PC-9 (cell line): ENCODE results near the gene TBCD. TPM values are rescaled to one million over a fixed set of nuclear protein-coding genes. Genes with fewer than 3 reads are reported as not detected.
"Not testable (repeated sequence)": the region's sequence is repeated elsewhere in the genome, so short reads cannot be mapped to it uniquely, and the experiment has no call there.

Experiments used
- BruUV-seq: library from RNA; stranded (reverse); fragments of 400-500 nt; replicated peaks from 2 replicates; lab custom pipeline; 2021; lab: Mats Ljungman, UMichigan
- CTCF ChIA-PET: fragments of 300-600 bp; sonication (Branson Sonifier 250); formaldehyde crosslinking; loops from one replicate; lab custom pipeline; 2022; ENCODE audit warnings: antibody characterized with exemption; lab: Charles Lee
- POLR2A ChIA-PET: fragments of 300-600 bp; sonication (Branson Sonifier 250); formaldehyde crosslinking; loops from one replicate; lab custom pipeline; 2022; ENCODE audit warnings: antibody characterized with exemption; ENCODE audit not compliant: unreplicated experiment; lab: Charles Lee
- DNase-seq, 2 experiments: peaks; one replicate each; pipeline versions ENCODE4 v3.0.0 to v3.0.0-alpha.2; 2015 to 2022; ENCODE audit warnings: mixed read lengths in 1 of 2
- H2AFZ ChIP-seq: fragments of 200-600 bp; sonication (generic); 2 replicates; pipeline ENCODE4 v1.8.1; 2017; ENCODE audit warnings: antibody characterized with exemption
- H3F3A ChIP-seq: fragments of 200-600 bp; sonication (generic); 2 replicates; pipeline ENCODE4 v1.8.1; 2017; ENCODE audit warnings: antibody characterized with exemption, mild to moderate bottlenecking, low read depth; ENCODE audit not compliant: insufficient read depth
- H3K27ac ChIP-seq: fragments of 200-600 bp; sonication (generic); 2 replicates; pipeline ENCODE4 v1.6.1; 2016; ENCODE audit warnings: mixed run types
- H3K27me3 ChIP-seq: fragments of 200-600 bp; sonication (generic); 2 replicates; pipeline ENCODE4 v1.6.1; 2016; ENCODE audit warnings: low read depth, mixed run types; ENCODE audit not compliant: insufficient read depth
- H3K36me3 ChIP-seq: fragments of 200-600 bp; sonication (generic); 2 replicates; pipeline ENCODE4 v1.6.1; 2016; ENCODE audit warnings: low read depth, mixed run types
- H3K4me1 ChIP-seq: fragments of 200-600 bp; sonication (generic); replicated peaks from 2 replicates; pipeline ENCODE4 v1.6.1; 2016; ENCODE audit warnings: mixed run types; ENCODE audit not compliant: insufficient read depth
- H3K4me2 ChIP-seq: fragments of 200-600 bp; sonication (generic); 2 replicates; pipeline ENCODE4 v1.6.1; 2017; ENCODE audit warnings: mixed run types
- H3K4me3 ChIP-seq: fragments of 200-600 bp; sonication (generic); 2 replicates; pipeline ENCODE4 v1.6.1; 2016; ENCODE audit warnings: mixed run types
- H3K79me2 ChIP-seq: fragments of 200-600 bp; sonication (generic); 2 replicates; pipeline ENCODE4 v1.6.1; 2017; ENCODE audit warnings: low read depth, mixed run types
- H3K9me2 ChIP-seq: fragments of 200-600 bp; sonication (generic); 2 replicates; pipeline ENCODE4 v1.8.1; 2017; ENCODE audit warnings: mild to moderate bottlenecking; ENCODE audit not compliant: insufficient read depth
- H3K9me3 ChIP-seq: fragments of 200-600 bp; sonication (generic); 2 replicates; pipeline ENCODE4 v1.8.1; 2016; ENCODE audit warnings: low read depth; ENCODE audit not compliant: insufficient read depth
- H4K20me1 ChIP-seq: fragments of 200-600 bp; sonication (generic); 2 replicates; pipeline ENCODE4 v1.8.1; 2017; ENCODE audit not compliant: insufficient read depth
- CTCF ChIP-seq: fragments of 200-600 bp; sonication (generic); conservative IDR thresholded peaks from 2 replicates; pipeline ENCODE4 v1.6.1; 2017; ENCODE audit warnings: mixed run types, antibody characterized with exemption, mild to moderate bottlenecking, moderate library complexity
- EZH2 ChIP-seq: fragments of 200-600 bp; sonication (generic); IDR thresholded peaks from 2 replicates; pipeline ENCODE4 v1.8.0; 2017; ENCODE audit warnings: antibody characterized with exemption, low read depth
- intact Hi-C: fragments of 100-400 bp; cut with micrococcal nuclease; formaldehyde crosslinking; loops from one replicate; pipeline ENCODE4 v1.10.0; 2022; ENCODE audit not compliant: unreplicated experiment
- total RNA-seq: library from RNA; stranded (reverse); gene quantifications from 2 replicates; pipeline ENCODE4 v1.2.3, GENCODE V29; 2021

The TBCD gene
- total RNA-seq, 1 experiment from 2014 or later, result 115 TPM

GRCh38 chr17:82949984-82950383 lies 198.1 kb downstream of the TBCD start:
- ChIA-PET CTCF (no interaction called here), POLR2A (no interaction called here)
- no TSS peak for BruUV-seq
- Histone ChIP-seq H3K4me2 (no peak overlapping the region), H3K4me3 (no peak overlapping the region), H3F3A (no peaks in the 10 kb centered on the region; the same call in 1 of the 2 replicates), H3K36me3 (0 out of 2 replicates have a peak, but pooled peaks cover 7% of the 10 kb centered on the region), H3K27me3 (no peaks in the 10 kb centered on the region), H3K4me1 (no peaks in the 10 kb centered on the region), H3K9me3 (peaks cover 4% of the 10 kb centered on the region), H4K20me1 (no peaks in the 10 kb centered on the region), H3K79me2 (no peaks in the 10 kb centered on the region), H2AFZ (no peak overlapping the region), H3K27ac (no peak overlapping the region), H3K9me2 (no peaks in the 10 kb centered on the region)
- intact Hi-C loops, result no loop called here
- DNase-seq, result no peak
- TF ChIP-seq CTCF (no peak), EZH2 (no peak)

- intact Hi-C loops, result no loop called here
- no peaks in the 10 kb centered on the region for H3F3A ChIP-seq
- H3K9me3 ChIP-seq, result no peaks in the 10 kb centered on the region; the same call in 1 of the 2 replicates
- no TSS peak for BruUV-seq
- no peak overlapping the region for H2AFZ ChIP-seq
- no peak overlapping the region for H3K4me3 ChIP-seq
- ChIA-PET CTCF (no interaction called here), POLR2A (no interaction called here)
- H3K27ac ChIP-seq, result no peak overlapping the region
- H3K27me3 ChIP-seq, result no peaks in the 10 kb centered on the region
- H3K9me2 ChIP-seq, result no peaks in the 10 kb centered on the region
- H3K4me1 ChIP-seq, result no peaks in the 10 kb centered on the region
- no peak overlapping the region for H3K4me2 ChIP-seq
- no peaks in the 10 kb centered on the region for H3K79me2 ChIP-seq
- H4K20me1 ChIP-seq, result no peaks in the 10 kb centered on the region
- TF ChIP-seq EZH2 (no peak), CTCF (no peak)
- H3K36me3 ChIP-seq, result 0 out of 2 replicates have a peak, but pooled peaks cover 4% of the 10 kb centered on the region
- DNase-seq, result no peak
Observed at GRCh38 chr17:82950525-82951102, 198.7 kb downstream of the TBCD start.

- no peak overlapping the region for H2AFZ ChIP-seq
- intact Hi-C loops, result no loop called here
- H3F3A ChIP-seq, result no peaks in the 10 kb centered on the region
- no peak overlapping the region for H3K4me2 ChIP-seq
- POLR2A ChIA-PET, result no interaction called here
- H3K9me2 ChIP-seq, result no peaks in the 10 kb centered on the region
- no peaks in the 10 kb centered on the region; the same call in 1 of the 2 replicates for H3K9me3 ChIP-seq
- no peak overlapping the region for H3K4me3 ChIP-seq
- H3K79me2 ChIP-seq, result no peaks in the 10 kb centered on the region
- H3K27ac ChIP-seq, result no peak overlapping the region
- H4K20me1 ChIP-seq, result no peaks in the 10 kb centered on the region
- no peaks in the 10 kb centered on the region for H3K4me1 ChIP-seq
- CTCF ChIA-PET, result no interaction called here
- no peak for TF ChIP-seq CTCF
- TF ChIP-seq EZH2, result no peak
- no peak for DNase-seq
- 0 out of 2 replicates have a peak, but pooled peaks cover 4% of the 10 kb centered on the region for H3K36me3 ChIP-seq
- H3K27me3 ChIP-seq, result no peaks in the 10 kb centered on the region
- no TSS peak for BruUV-seq
Observed at GRCh38 chr17:82952019-82952418, 200.2 kb downstream of the TBCD start.

GRCh38 chr17:82955106-82955505 lies 203.2 kb downstream of the TBCD start:
- intact Hi-C loops, POLR2A ChIA-PET, H3K79me2 ChIP-seq, H3K4me3 ChIP-seq, H3K27ac ChIP-seq, H3K4me2 ChIP-seq, H3K36me3 ChIP-seq, H3K9me3 ChIP-seq, H4K20me1 ChIP-seq, H3K9me2 ChIP-seq, DNase-seq, BruUV-seq, H3K4me1 ChIP-seq, H2AFZ ChIP-seq, H3F3A ChIP-seq, CTCF ChIA-PET, H3K27me3 ChIP-seq: not testable (repeated sequence)

GRCh38 chr17:82955627-82956026 lies 203.8 kb downstream of the TBCD start:
- H3K9me3 ChIP-seq, H3K27me3 ChIP-seq, BruUV-seq, H3K9me2 ChIP-seq, H3K27ac ChIP-seq, H2AFZ ChIP-seq, H3K4me1 ChIP-seq, intact Hi-C loops, CTCF ChIA-PET, H3F3A ChIP-seq, H3K4me3 ChIP-seq, H3K79me2 ChIP-seq, POLR2A ChIA-PET, H3K36me3 ChIP-seq, H3K4me2 ChIP-seq, DNase-seq, H4K20me1 ChIP-seq: not testable (repeated sequence)
